ENCODE measurements around the gene SMS. TPM values are rescaled to one million over a fixed set of nuclear protein-coding genes. Genes with fewer than 3 reads are reported as not detected.

The SMS gene
- total and polyA plus RNA-seq, 2 experiments from 2014 or later = 185 to 274 TPM

- Histone ChIP-seq H4K20me1 (replicated peaks; ENCODE audit: insufficient read depth) (no peaks in the 10 kb centered on the region), H3K27ac (ENCODE audit: low read depth) (no peak overlapping the region), H3K79me2 (replicated peaks; ENCODE audit: insufficient read depth) (no peaks in the 10 kb centered on the region), H3K4me3 (no peak overlapping the region), H2AFZ (no peak overlapping the region), H3K27me3 (ENCODE audit: insufficient read depth) (no peaks in the 10 kb centered on the region), H3K9me2 (ENCODE audit: insufficient read depth) (no peaks in the 10 kb centered on the region), H3F3A (replicated peaks; ENCODE audit: low read depth) (no peaks in the 10 kb centered on the region), H3K36me3 (ENCODE audit: insufficient read depth) (no peaks in the 10 kb centered on the region), H3K4me1 (ENCODE audit: insufficient read depth) (peaks cover 3% of the 10 kb centered on the region; the same call in 1 of the 2 replicates), H3K4me2 (no peak overlapping the region)
- DNase-seq (ENCODE audit: low spot score) (no peak), ATAC-seq (no peak)
- TF ChIP-seq EZH2 (IDR thresholded peaks at IDR 0.05; ENCODE audit: low read depth, unreplicated experiment) (no peak), ZNF114 (CRISPR knock-in tag; IDR thresholded peaks at IDR 0.05) (no peak)
- no peaks in the 10 kb centered on the region for H3K27me3 Mint-ChIP-seq (ENCODE audit: insufficient read depth, low read depth, poor library complexity)
- no peaks in the 10 kb centered on the region for H3K9me3 Mint-ChIP-seq
- no peak overlapping the region for H3K27ac Mint-ChIP-seq
- H3K4me3 Mint-ChIP-seq = no peak overlapping the region
- peaks cover 9% of the 10 kb centered on the region; the same call in 2 of the 3 replicates for H3K4me1 Mint-ChIP-seq
- no peaks in the 10 kb centered on the region for H3K36me3 Mint-ChIP-seq (ENCODE audit: low read depth)
Measured at GRCh38 chrX:22021751-22022324, 81.3 kb downstream of the SMS start.

GRCh38 chrX:22024577-22024976 lies 84.1 kb downstream of the SMS start:
- Histone ChIP-seq H4K20me1 (replicated peaks; ENCODE audit: insufficient read depth) (no peaks in the 10 kb centered on the region), H3K9me2 (ENCODE audit: insufficient read depth) (no peaks in the 10 kb centered on the region), H3F3A (replicated peaks; ENCODE audit: low read depth) (no peaks in the 10 kb centered on the region), H3K4me3 (no peak overlapping the region), H3K4me2 (no peak overlapping the region), H3K36me3 (ENCODE audit: insufficient read depth) (no peaks in the 10 kb centered on the region), H2AFZ (no peak overlapping the region), H3K4me1 (ENCODE audit: insufficient read depth) (peaks cover 3% of the 10 kb centered on the region; the same call in 1 of the 2 replicates), H3K79me2 (replicated peaks; ENCODE audit: insufficient read depth) (no peaks in the 10 kb centered on the region), H3K27ac (ENCODE audit: low read depth) (no peak overlapping the region), H3K27me3 (ENCODE audit: insufficient read depth) (no peaks in the 10 kb centered on the region)
- no peak for TF ChIP-seq REST (IDR thresholded peaks at IDR 0.05; ENCODE audit: unreplicated experiment)
- Mint-ChIP-seq H3K4me1 (peaks cover 12% of the 10 kb centered on the region; the same call in 2 of the 3 replicates), H3K27ac (no peak overlapping the region), H3K4me3 (no peak overlapping the region), H3K9me3 (no peaks in the 10 kb centered on the region), H3K27me3 (ENCODE audit: insufficient read depth, low read depth, poor library complexity) (no peaks in the 10 kb centered on the region), H3K36me3 (ENCODE audit: low read depth) (no peaks in the 10 kb centered on the region)
- DNase-seq (ENCODE audit: low spot score) = no peak
- ATAC-seq = peak; percentile 71

- Mint-ChIP-seq H3K4me1 (peaks cover 14% of the 10 kb centered on the region; the same call in 2 of the 3 replicates), H3K9me3 (no peaks in the 10 kb centered on the region), H3K4me3 (no peak overlapping the region), H3K27ac (no peak overlapping the region), H3K36me3 (ENCODE audit: low read depth) (no peaks in the 10 kb centered on the region), H3K27me3 (ENCODE audit: insufficient read depth, low read depth, poor library complexity) (no peaks in the 10 kb centered on the region)
- Histone ChIP-seq H3K79me2 (replicated peaks; ENCODE audit: insufficient read depth) (no peaks in the 10 kb centered on the region), H4K20me1 (replicated peaks; ENCODE audit: insufficient read depth) (no peaks in the 10 kb centered on the region), H3K27ac (ENCODE audit: low read depth) (no peak overlapping the region), H3K4me1 (ENCODE audit: insufficient read depth) (peaks cover 3% of the 10 kb centered on the region; the same call in 1 of the 2 replicates), H3K9me2 (ENCODE audit: insufficient read depth) (no peaks in the 10 kb centered on the region), H3K27me3 (ENCODE audit: insufficient read depth) (no peaks in the 10 kb centered on the region), H3F3A (replicated peaks; ENCODE audit: low read depth) (no peaks in the 10 kb centered on the region), H3K36me3 (ENCODE audit: insufficient read depth) (no peaks in the 10 kb centered on the region), H2AFZ (no peak overlapping the region), H3K4me3 (no peak overlapping the region), H3K4me2 (no peak overlapping the region)
- DNase-seq (ENCODE audit: low spot score) = no peak
- ATAC-seq = no peak
- TF ChIP-seq JUNB (IDR thresholded peaks at IDR 0.05; ENCODE audit: unreplicated experiment) (no peak), REST (IDR thresholded peaks at IDR 0.05; ENCODE audit: unreplicated experiment) (no peak), STAT1 (IDR thresholded peaks at IDR 0.05; ENCODE audit: unreplicated experiment) (no peak), ZNF114 (CRISPR knock-in tag; IDR thresholded peaks at IDR 0.05) (no peak), POLR2AphosphoS5 (IDR thresholded peaks at IDR 0.05; ENCODE audit: low read depth) (no peak), CREB1 (CRISPR knock-in tag; IDR thresholded peaks at IDR 0.05; ENCODE audit: low read depth) (no peak)
Measured at GRCh38 chrX:22025751-22026150, 85.2 kb downstream of the SMS start.
